Neural cell (in vitro differentiated cells): ENCODE measurements around the gene CAPN14.

Experiments used
- EP300 ChIP-seq: fragments of 450-650 bp; conservative IDR thresholded peaks from 2 replicates; pipeline ENCODE4 v1.6.1; 2014; ENCODE audit warnings: antibody characterized with exemption, mild to moderate bottlenecking, moderate library complexity; ENCODE audit not compliant: poor library complexity, severe bottlenecking
- EZH2 ChIP-seq: fragments of 200-600, 300-800 bp; shearing (Covaris generic), sonication (generic); IDR thresholded peaks from 2 replicates; pipeline ENCODE4 v1.6.1; 2014; ENCODE audit warnings: antibody characterized with exemption, low read length, borderline replicate concordance, mild to moderate bottlenecking; ENCODE audit not compliant: insufficient read depth, poor library complexity, severe bottlenecking
- POLR2AphosphoS5 ChIP-seq: IDR thresholded peaks from 2 replicates; pipeline ENCODE4 v1.6.1; 2012
- RAD21 ChIP-seq: fragments of 450-650 bp; conservative IDR thresholded peaks from 2 replicates; pipeline ENCODE4 v1.6.1; 2014; ENCODE audit warnings: antibody characterized with exemption, mild to moderate bottlenecking, moderate library complexity
- SMC3 ChIP-seq: fragments of 450-650 bp; conservative IDR thresholded peaks from 2 replicates; pipeline ENCODE4 v1.6.1; 2014; ENCODE audit warnings: antibody characterized with exemption, mild to moderate bottlenecking, moderate library complexity; ENCODE audit not compliant: poor library complexity
- TF ChIP-seq, protein P1 (sequence below): fragments of 450-650 bp; IDR thresholded peaks from 2 replicates; pipeline ENCODE4 v1.5.1; 2014; ENCODE audit warnings: antibody characterized with exemption, mild to moderate bottlenecking, moderate library complexity; ENCODE audit not compliant: poor library complexity, severe bottlenecking

GRCh38 chr2:31260870-31261269, 43.6 kb upstream of the CAPN14 start:
- TF ChIP-seq, protein P1, sequence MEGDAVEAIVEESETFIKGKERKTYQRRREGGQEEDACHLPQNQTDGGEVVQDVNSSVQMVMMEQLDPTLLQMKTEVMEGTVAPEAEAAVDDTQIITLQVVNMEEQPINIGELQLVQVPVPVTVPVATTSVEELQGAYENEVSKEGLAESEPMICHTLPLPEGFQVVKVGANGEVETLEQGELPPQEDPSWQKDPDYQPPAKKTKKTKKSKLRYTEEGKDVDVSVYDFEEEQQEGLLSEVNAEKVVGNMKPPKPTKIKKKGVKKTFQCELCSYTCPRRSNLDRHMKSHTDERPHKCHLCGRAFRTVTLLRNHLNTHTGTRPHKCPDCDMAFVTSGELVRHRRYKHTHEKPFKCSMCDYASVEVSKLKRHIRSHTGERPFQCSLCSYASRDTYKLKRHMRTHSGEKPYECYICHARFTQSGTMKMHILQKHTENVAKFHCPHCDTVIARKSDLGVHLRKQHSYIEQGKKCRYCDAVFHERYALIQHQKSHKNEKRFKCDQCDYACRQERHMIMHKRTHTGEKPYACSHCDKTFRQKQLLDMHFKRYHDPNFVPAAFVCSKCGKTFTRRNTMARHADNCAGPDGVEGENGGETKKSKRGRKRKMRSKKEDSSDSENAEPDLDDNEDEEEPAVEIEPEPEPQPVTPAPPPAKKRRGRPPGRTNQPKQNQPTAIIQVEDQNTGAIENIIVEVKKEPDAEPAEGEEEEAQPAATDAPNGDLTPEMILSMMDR: no peak
- no peak for TF ChIP-seq POLR2AphosphoS5
- no peak for TF ChIP-seq EP300
- no peak for TF ChIP-seq SMC3
- TF ChIP-seq EZH2: no peak
- no peak for TF ChIP-seq RAD21
